ENCODE results near the gene AGTPBP1. TPM values are rescaled to one million over a fixed set of nuclear protein-coding genes. Genes with fewer than 3 reads are reported as not detected.

AGTPBP1 gene
- polyA plus RNA-seq, 1 donor, result 37.5 TPM

GRCh38 chr9:85502815-85503655 is 238.7 kb downstream of the AGTPBP1 start:
- no peak for DNase-seq

- no peak for DNase-seq
Measured at GRCh38 chr9:85501882-85502281, 239.9 kb downstream of the AGTPBP1 start.

- no peak for DNase-seq
Measured at GRCh38 chr9:85501456-85501855, 240.3 kb downstream of the AGTPBP1 start.

Other genes with a start within 250 kb of the AGTPBP1 start
- 41.1 TPM for gene NAA35, start 199.2 kb upstream of the AGTPBP1 start, polyA plus RNA-seq (ENCODE audit: insufficient read length)